H9 (cell line): ENCODE measurements around the gene CXCL12. TPM values are rescaled to one million over a fixed set of nuclear protein-coding genes. Genes with fewer than 3 reads are reported as not detected.

ENCODE experiments used
- DNase-seq: peaks from one replicate; pipeline ENCODE4 v3.0.0-alpha.2; 2017
- H2AFZ ChIP-seq: one replicate; pipeline ENCODE4 v1.6.1; 2013; ENCODE audit warnings: mild to moderate bottlenecking, low read length, control low read depth, moderate library complexity
- H2AK5ac ChIP-seq: 2 replicates; pipeline ENCODE4 v1.6.1; 2013; ENCODE audit warnings: low read length, control low read depth, mixed read lengths; ENCODE audit not compliant: insufficient read length
- H2BK120ac ChIP-seq: one replicate; pipeline ENCODE4 v1.6.1; 2013; ENCODE audit warnings: low read depth, mild to moderate bottlenecking, low read length, control low read depth, inconsistent platforms; ENCODE audit not compliant: poor library complexity, severe bottlenecking
- H2BK12ac ChIP-seq: 2 replicates; pipeline ENCODE4 v1.6.1; 2013; ENCODE audit warnings: low read length, control low read depth, mixed read lengths, low read depth; ENCODE audit not compliant: insufficient read length
- H2BK15ac ChIP-seq: 2 replicates; pipeline ENCODE4 v1.6.1; 2013; ENCODE audit warnings: low read depth, low read length, control low read depth
- H2BK20ac ChIP-seq: one replicate; pipeline ENCODE4 v1.6.1; 2013; ENCODE audit warnings: low read depth, mild to moderate bottlenecking, low read length, control low read depth, inconsistent platforms; ENCODE audit not compliant: poor library complexity, severe bottlenecking
- H2BK5ac ChIP-seq: 2 replicates; pipeline ENCODE4 v1.6.1; 2013; ENCODE audit warnings: low read length, control low read depth, mixed read lengths; ENCODE audit not compliant: insufficient read length
- H3K14ac ChIP-seq: 2 replicates; pipeline ENCODE4 v1.6.1; 2013; ENCODE audit warnings: low read length, control low read depth; ENCODE audit not compliant: insufficient read depth
- H3K18ac ChIP-seq: 2 replicates; pipeline ENCODE4 v1.6.1; 2013; ENCODE audit warnings: low read depth, mild to moderate bottlenecking, mixed read lengths, low read length, control low read depth; ENCODE audit not compliant: insufficient read length
- H3K23ac ChIP-seq: 2 replicates; pipeline ENCODE4 v1.6.1; 2013; ENCODE audit warnings: low read length, control low read depth, mixed read lengths, low read depth; ENCODE audit not compliant: insufficient read length
- H3K23me2 ChIP-seq: 2 replicates; pipeline ENCODE4 v1.6.1; 2013; ENCODE audit warnings: low read depth, mild to moderate bottlenecking, mixed read lengths, low read length, control low read depth; ENCODE audit not compliant: insufficient read length, poor library complexity, severe bottlenecking
- H3K27ac ChIP-seq: 2 replicates; pipeline ENCODE4 v1.5.1; 2013; ENCODE audit warnings: low read length, control low read depth, mixed read lengths, low read depth; ENCODE audit not compliant: insufficient read length
- H3K27me3 ChIP-seq: 2 replicates; pipeline ENCODE4 v1.6.1; 2013; ENCODE audit warnings: low read length, control low read depth, inconsistent platforms; ENCODE audit not compliant: insufficient read depth
- H3K4ac ChIP-seq: 2 replicates; pipeline ENCODE4 v1.6.1; 2013; ENCODE audit warnings: low read depth, mild to moderate bottlenecking, control low read depth, inconsistent platforms, low read length, moderate library complexity
- H3K4me1 ChIP-seq: 2 replicates; pipeline ENCODE4 v1.6.1; 2013; ENCODE audit warnings: low read length, control low read depth, inconsistent platforms; ENCODE audit not compliant: insufficient read depth
- H3K4me2 ChIP-seq: 2 replicates; pipeline ENCODE4 v1.6.1; 2013; ENCODE audit warnings: low read length, control low read depth, mixed read lengths; ENCODE audit not compliant: insufficient read length, insufficient read depth
- H3K56ac ChIP-seq: 2 replicates; pipeline ENCODE4 v1.6.1; 2013; ENCODE audit warnings: low read depth, mild to moderate bottlenecking, mixed read lengths, low read length, control low read depth; ENCODE audit not compliant: insufficient read length
- H3K79me1 ChIP-seq: 2 replicates; pipeline ENCODE4 v1.6.1; 2013; ENCODE audit warnings: low read depth, mild to moderate bottlenecking, moderate library complexity, low read length, control low read depth, inconsistent platforms; ENCODE audit not compliant: insufficient read depth, poor library complexity, severe bottlenecking
- H3K79me2 ChIP-seq: 2 replicates; pipeline ENCODE4 v1.6.1; 2013; ENCODE audit warnings: low read length, control low read depth, inconsistent platforms; ENCODE audit not compliant: insufficient read depth
- H3K9ac ChIP-seq: 2 replicates; pipeline ENCODE4 v1.6.1; 2013; ENCODE audit warnings: low read length, control low read depth, mixed read lengths; ENCODE audit not compliant: insufficient read length; ENCODE audit errors: extremely low read depth
- H3K9me3 ChIP-seq: one replicate; pipeline ENCODE4 v1.6.1; 2013; ENCODE audit warnings: low read depth, low read length, inconsistent platforms; ENCODE audit not compliant: control insufficient read depth
- H3T11ph ChIP-seq: one replicate; pipeline ENCODE4 v1.6.1; 2013; ENCODE audit warnings: mild to moderate bottlenecking, low read length, control low read depth, inconsistent platforms
- H4K20me1 ChIP-seq: one replicate; pipeline ENCODE4 v1.6.1; 2013; ENCODE audit not compliant: control insufficient read depth, insufficient read length, insufficient read depth
- H4K5ac ChIP-seq: 2 replicates; pipeline ENCODE4 v1.6.1; 2013; ENCODE audit warnings: low read depth, mild to moderate bottlenecking, mixed read lengths, low read length, control low read depth; ENCODE audit not compliant: insufficient read length
- H4K8ac ChIP-seq: replicated peaks from 2 replicates; pipeline ENCODE4 v1.6.1; 2013; ENCODE audit warnings: low read length, control low read depth, mixed read lengths, low read depth; ENCODE audit not compliant: insufficient read length
- H4K91ac ChIP-seq: 2 replicates; pipeline ENCODE4 v1.6.1; 2013; ENCODE audit warnings: low read depth, mild to moderate bottlenecking, moderate library complexity, mixed read lengths, low read length, control low read depth; ENCODE audit not compliant: insufficient read length
- H3K27ac Mint-ChIP-seq, 3 experiments: 2 replicates in 2 of 3; 3 replicates in 1 of 3; pipeline ENCODE4 v1.8.0; 2020 to 2021; ENCODE audit warnings: mixed read lengths in 3 of 3, mild to moderate bottlenecking in 1 of 3, moderate library complexity in 1 of 3
- H3K27me3 Mint-ChIP-seq: 2 replicates; pipeline ENCODE4 v1.8.0; 2021; ENCODE audit warnings: low read depth, mild to moderate bottlenecking, moderate library complexity, mixed read lengths
- H3K36me3 Mint-ChIP-seq, 3 experiments: 2 replicates in 2 of 3; 3 replicates in 1 of 3; pipeline ENCODE4 v1.8.0; 2020 to 2021; ENCODE audit warnings: low read depth in 3 of 3, mixed read lengths in 3 of 3; ENCODE audit not compliant: insufficient read depth in 1 of 3
- H3K4me1 Mint-ChIP-seq, 2 experiments: 2 replicates each; pipeline ENCODE4 v1.8.0; 2020; ENCODE audit warnings: mixed read lengths in 2 of 2
- H3K4me3 Mint-ChIP-seq, 2 experiments: 2 replicates in 1 of 2; 3 replicates in 1 of 2; pipeline ENCODE4 v1.8.0; 2020 to 2021; ENCODE audit warnings: mild to moderate bottlenecking in 2 of 2, mixed read lengths in 2 of 2, moderate library complexity in 1 of 2
- H3K9me3 Mint-ChIP-seq, 2 experiments: 2 replicates in 1 of 2; 3 replicates in 1 of 2; pipeline ENCODE4 v1.8.0; 2020; ENCODE audit warnings: mild to moderate bottlenecking in 2 of 2, mixed read lengths in 2 of 2, moderate library complexity in 1 of 2
- CTCF ChIP-seq: fragments of 200-600 bp; sonication (generic); conservative IDR thresholded peaks from 3 replicates; pipeline ENCODE4 v1.8.0; 2021; ENCODE audit warnings: antibody characterized with exemption, mild to moderate bottlenecking
- WGBS: extraction: QIAGEN DNeasy Blood & Tissue Kit; methylation state at CpG from one replicate; pipeline ENCODE4 v1.1.7; 2013; ENCODE audit warnings: missing lambda C conversion rate, low lambda C conversion rate, mixed read lengths; ENCODE audit not compliant: insufficient read length; ENCODE audit errors: extremely low coverage; 5-methylcytosine and 5-hydroxymethylcytosine counted together
- total RNA-seq: library from RNA; stranded (reverse); gene quantifications from 2 replicates; pipeline ENCODE4 v1.2.1, GENCODE V29; 2021

The CXCL12 gene
- total RNA-seq, 1 experiment from 2014 or later = 28.3 TPM

- WGBS = no CpG with 5 or more reads among the region's 2 CpGs
- H2BK5ac ChIP-seq = no peak overlapping the region
- peaks cover 8% of the 10 kb centered on the region for H3K27me3 Mint-ChIP-seq
Observed at GRCh38 chr10:44422153-44422552, 37.3 kb upstream of the CXCL12 start.

More at GRCh38 chr10:44422153-44422552, 37.3 kb upstream of the CXCL12 start:
- no peaks in the 10 kb centered on the region for H3K79me1 ChIP-seq
- H3K4me1 Mint-ChIP-seq = peaks cover under 1 to 5% of the 10 kb centered on the region in 2 experiments; a peak in 2 of 4 replicates
- no peak overlapping the region for H3K56ac ChIP-seq
- no peak overlapping the region for H3K4me3 Mint-ChIP-seq
- no peak overlapping the region for H4K8ac ChIP-seq
- H2AFZ ChIP-seq = no peak overlapping the region
- no peak overlapping the region for H3K14ac ChIP-seq
- H3K23me2 ChIP-seq = no peaks in the 10 kb centered on the region
- H3K4me2 ChIP-seq = no peak overlapping the region
- no peak overlapping the region for H2AK5ac ChIP-seq
- no peak overlapping the region for H3K27ac Mint-ChIP-seq
- no peak overlapping the region for H3K4ac ChIP-seq
- H4K5ac ChIP-seq = no peak overlapping the region
- H3K23ac ChIP-seq = no peak overlapping the region
- H3K9me3 Mint-ChIP-seq = peaks cover 0 to 5% of the 10 kb centered on the region in 2 experiments; a peak in 2 of 5 replicates
- TF ChIP-seq CTCF = no peak
- H2BK15ac ChIP-seq = no peak overlapping the region
- no peak overlapping the region for H3K27ac ChIP-seq
- H3K9ac ChIP-seq = no peak overlapping the region
- H4K20me1 ChIP-seq = no peaks in the 10 kb centered on the region
- no peak overlapping the region for H3T11ph ChIP-seq
- DNase-seq = no peak
- H3K18ac ChIP-seq = no peak overlapping the region
- no peaks in the 10 kb centered on the region for H3K9me3 ChIP-seq
- no peaks in the 10 kb centered on the region for H3K27me3 ChIP-seq
- no peaks in the 10 kb centered on the region for H3K79me2 ChIP-seq
- H2BK12ac ChIP-seq = no peak overlapping the region
- H3K4me1 ChIP-seq = no peaks in the 10 kb centered on the region
- no peak overlapping the region for H2BK20ac ChIP-seq
- H3K36me3 Mint-ChIP-seq = no peaks in the 10 kb centered on the region; a peak in 1 of 7 replicates
- no peak overlapping the region for H4K91ac ChIP-seq
- no peak overlapping the region for H2BK120ac ChIP-seq
